HepG2 (cell line): Measurements from ENCODE around the gene PGA4. TPM values are rescaled to one million over a fixed set of nuclear protein-coding genes. Genes with fewer than 3 reads are reported as not detected.

Experiments used
- ATAC-seq: fragments of 200-7000 bp; cut with Tn5 transposase; 3 replicates; pipeline ENCODE4 v1.9.1; 2020; ENCODE audit warnings: mild to moderate bottlenecking, moderate library complexity
- BruUV-seq: library from RNA; stranded (reverse); fragments of 400-500 nt; replicated peaks from 2 replicates; lab custom pipeline; 2021; lab: Mats Ljungman, UMichigan
- CTCF ChIA-PET: fragments of 300-600 bp; formaldehyde crosslinking; extraction: SDS; loops from one replicate; lab custom pipeline; 2021; ENCODE audit warnings: low total read pairs, inconsistent platforms, low intra/inter-chr PET ratio; lab: Yijun Ruan, JAX
- POLR2A ChIA-PET: fragments of 350-600 bp; sonication (Branson Sonifier 250); formaldehyde crosslinking; loops from one replicate; lab custom pipeline; 2020; ENCODE audit warnings: antibody characterized with exemption, inconsistent platforms; lab: Yijun Ruan, JAX
- DNase-seq: peaks from one replicate; pipeline ENCODE4 v3.0.0-alpha.2; 2015; ENCODE audit warnings: low spot score
- FAIRE-seq: peaks from 3 replicates; lab custom pipeline; 2011; peaks lifted over from hg19 to GRCh38; lab: Jason Lieb, UNC
- H2AFZ ChIP-seq: one replicate; pipeline ENCODE4 v1.6.1; 2011; ENCODE audit warnings: low read length, inconsistent platforms
- H3K27ac ChIP-seq: fragments of 300-600 bp; 3 replicates; pipeline ENCODE4 v1.8.0; 2011; ENCODE audit warnings: mixed run types, mild to moderate bottlenecking, mixed read lengths, low read length, inconsistent platforms; ENCODE audit not compliant: insufficient read depth; ENCODE audit errors: extremely low read length
- H3K27me3 ChIP-seq, 2 experiments: fragments of 200-600 bp in 1 of 2; 2 replicates in 1 of 2; 3 replicates in 1 of 2; pipeline versions ENCODE4 v1.6.0 to v1.8.0; 2011; ENCODE audit warnings: low read length in 2 of 2, mild to moderate bottlenecking in 2 of 2, moderate library complexity in 2 of 2, inconsistent platforms in 1 of 2; ENCODE audit not compliant: insufficient read depth in 2 of 2, control insufficient read depth in 1 of 2
- H3K36me3 ChIP-seq, 2 experiments: fragments of 200-600 bp in 1 of 2; replicated peaks in 1 of 2; 2 replicates in 1 of 2; 3 replicates in 1 of 2; pipeline versions ENCODE4 v1.5.1 to v1.8.0; 2011; ENCODE audit warnings: low read length in 2 of 2, inconsistent platforms in 1 of 2; ENCODE audit not compliant: insufficient read depth in 2 of 2, control insufficient read depth in 1 of 2
- H3K4me1 ChIP-seq: 2 replicates; pipeline ENCODE4 v1.5.1; 2012; ENCODE audit warnings: low read length, inconsistent platforms; ENCODE audit not compliant: insufficient read depth
- H3K4me2 ChIP-seq: 2 replicates; pipeline ENCODE4 v1.6.0; 2011; ENCODE audit warnings: low read depth, low read length, inconsistent platforms
- H3K4me3 ChIP-seq, 3 experiments: fragments of 200-600 bp in 1 of 3; sonication (generic), shearing (Covaris generic) in 1 of 3; replicated peaks in 1 of 3; 2 replicates each; pipeline ENCODE4 v1.5.1; 2011 to 2016; ENCODE audit warnings: low read length in 3 of 3, inconsistent platforms in 2 of 3, low read depth in 2 of 3, mild to moderate bottlenecking in 2 of 3, control low read depth in 1 of 3, mixed read lengths in 1 of 3; ENCODE audit not compliant: insufficient read depth in 1 of 3
- H3K79me2 ChIP-seq: one replicate; pipeline ENCODE4 v1.6.1; 2011; ENCODE audit warnings: low read length, inconsistent platforms; ENCODE audit not compliant: insufficient read depth
- H3K9ac ChIP-seq: 2 replicates; pipeline ENCODE4 v1.6.0; 2011; ENCODE audit warnings: mild to moderate bottlenecking, low read depth, low read length, inconsistent platforms; ENCODE audit not compliant: insufficient read depth
- H3K9me3 ChIP-seq: 2 replicates; pipeline ENCODE4 v1.5.1; 2012; ENCODE audit warnings: mild to moderate bottlenecking, low read length
- H4K20me1 ChIP-seq: 2 replicates; pipeline ENCODE4 v1.6.0; 2011; ENCODE audit warnings: inconsistent platforms, mild to moderate bottlenecking, low read length, moderate library complexity; ENCODE audit not compliant: insufficient read depth
- ESRRA ChIP-seq: sonication (generic); formaldehyde crosslinking; IDR thresholded peaks from 2 replicates; pipeline ENCODE4 v1.5.1; 2020; ENCODE audit warnings: mild to moderate bottlenecking, low read depth, missing genetic modification reagents
- FOXC1 ChIP-seq: sonication (generic); formaldehyde crosslinking; IDR thresholded peaks from 2 replicates; pipeline ENCODE4 v1.8.0; 2022; ENCODE audit warnings: mild to moderate bottlenecking, missing genetic modification reagents, borderline replicate concordance
- HNF4A ChIP-seq: sonication (generic); formaldehyde crosslinking; IDR thresholded peaks from 2 replicates; pipeline ENCODE4 v1.4.0; 2020; ENCODE audit warnings: missing genetic modification reagents
- KAT7 ChIP-seq: IDR thresholded peaks from 2 replicates; pipeline ENCODE4 v1.6.1; 2018; ENCODE audit warnings: borderline replicate concordance, missing compliant biosample characterization
- MBNL3 ChIP-seq: fragments of 250-450 bp; sonication (Bioruptor Pico); conservative IDR thresholded peaks from 2 replicates; pipeline ENCODE4 v1.8.0; 2022; ENCODE audit warnings: mild to moderate bottlenecking, inconsistent platforms
- NONO ChIP-seq, 2 experiments: fragments of 450-650 bp in 1 of 2; sonication (generic) in 1 of 2; formaldehyde crosslinking in 1 of 2; IDR thresholded peaks in 1 of 2; conservative IDR thresholded peaks in 1 of 2; 2 replicates each; pipeline versions ENCODE4 v1.6.1 to v1.8.0; 2017 to 2022; ENCODE audit warnings: mild to moderate bottlenecking in 1 of 2, missing genetic modification reagents in 1 of 2, moderate library complexity in 1 of 2
- RBAK ChIP-seq: sonication (generic); formaldehyde crosslinking; IDR thresholded peaks from 2 replicates; pipeline ENCODE4 v1.5.1; 2020; ENCODE audit warnings: mild to moderate bottlenecking, missing genetic modification reagents
- SMC3 ChIP-seq: IDR thresholded peaks from 2 replicates; pipeline ENCODE4 v1.6.1; 2011; ENCODE audit warnings: low read length, improper control_type of control experiment
- SSRP1 ChIP-seq: IDR thresholded peaks from 2 replicates; pipeline ENCODE4 v1.6.1; 2016; ENCODE audit warnings: control low read depth
- THYN1 ChIP-seq: sonication (generic); formaldehyde crosslinking; IDR thresholded peaks from 2 replicates; pipeline ENCODE4 v1.8.1; 2023; ENCODE audit warnings: low read depth, mild to moderate bottlenecking, moderate library complexity, missing genetic modification reagents, borderline replicate concordance
- ZNF12 ChIP-seq: sonication (generic); formaldehyde crosslinking; IDR thresholded peaks from 2 replicates; pipeline ENCODE4 v1.5.0; 2020; ENCODE audit warnings: missing genetic modification reagents
- ZNF224 ChIP-seq: sonication (generic); formaldehyde crosslinking; IDR thresholded peaks from 2 replicates; pipeline ENCODE4 v1.5.0; 2020; ENCODE audit warnings: mild to moderate bottlenecking, missing genetic modification reagents
- ZNF549 ChIP-seq: sonication (generic); formaldehyde crosslinking; IDR thresholded peaks from 2 replicates; pipeline ENCODE4 v1.5.0; 2020; ENCODE audit warnings: missing genetic modification reagents
- ZNF550 ChIP-seq: sonication (generic); formaldehyde crosslinking; IDR thresholded peaks from 2 replicates; pipeline ENCODE4 v1.4.0; 2020; ENCODE audit warnings: mild to moderate bottlenecking, missing genetic modification reagents, borderline replicate concordance
- ZNF607 ChIP-seq: sonication (generic); formaldehyde crosslinking; IDR thresholded peaks from 2 replicates; pipeline ENCODE4 v1.5.1; 2020; ENCODE audit warnings: missing genetic modification reagents, mild to moderate bottlenecking, borderline replicate concordance
- WGBS: methylation state at CpG from one replicate; pipeline ENCODE4 v1.1.6; 2017; ENCODE audit warnings: low lambda C conversion rate; 5-methylcytosine and 5-hydroxymethylcytosine counted together
- in situ Hi-C: cut with HindIII; loops from 2 replicates; pipeline ENCODE4 v1.10.0; 2017; ENCODE audit warnings: low pct_unique_long_range_greater_than_20kb; ENCODE audit not compliant: extremely low pct_ligation_motif_present
- intact Hi-C: fragments of 100-400 bp; cut with micrococcal nuclease; formaldehyde crosslinking; loops from one replicate; pipeline ENCODE4 v1.10.0; 2022; ENCODE audit not compliant: unreplicated experiment
- polyA plus RNA-seq, 8 experiments: library from polyadenylated mRNA; depleted of rRNA in 3 of 8; stranded (reverse) in 7 of 8; unstranded in 1 of 8; fragments of >200 nt; fragmentation: Illumina TruSeq in 4 of 8; extraction: Trizol in 4 of 8; gene quantifications; 2 replicates each; pipeline versions ENCODE4 v1.2.1 to v1.2.3, GENCODE V29; 2011 to 2016; ENCODE audit warnings: low read depth in 4 of 8, missing spikeins in 1 of 8, mixed read lengths in 1 of 8; ENCODE audit not compliant: insufficient read depth in 1 of 8
- total RNA-seq, 5 experiments: library from RNA; depleted of rRNA; stranded (reverse); fragments of >200 nt; fragmentation: Illumina TruSeq; extraction: Trizol; gene quantifications; 2 replicates each; pipeline ENCODE4 v1.2.3, GENCODE V29; 2016; ENCODE audit warnings: low read depth in 1 of 5
- TF ChIP-seq, protein P1 (sequence below): sonication (generic); formaldehyde crosslinking; IDR thresholded peaks from 2 replicates; pipeline ENCODE4 v1.9.0; 2021; ENCODE audit warnings: missing genetic modification reagents, borderline replicate concordance

PGA4 gene
- total and polyA plus RNA-seq, 2 of the 13 experiments (the other 11 are each of a cell fraction or from before 2014, with no cell fraction given): not detected

DNA sequence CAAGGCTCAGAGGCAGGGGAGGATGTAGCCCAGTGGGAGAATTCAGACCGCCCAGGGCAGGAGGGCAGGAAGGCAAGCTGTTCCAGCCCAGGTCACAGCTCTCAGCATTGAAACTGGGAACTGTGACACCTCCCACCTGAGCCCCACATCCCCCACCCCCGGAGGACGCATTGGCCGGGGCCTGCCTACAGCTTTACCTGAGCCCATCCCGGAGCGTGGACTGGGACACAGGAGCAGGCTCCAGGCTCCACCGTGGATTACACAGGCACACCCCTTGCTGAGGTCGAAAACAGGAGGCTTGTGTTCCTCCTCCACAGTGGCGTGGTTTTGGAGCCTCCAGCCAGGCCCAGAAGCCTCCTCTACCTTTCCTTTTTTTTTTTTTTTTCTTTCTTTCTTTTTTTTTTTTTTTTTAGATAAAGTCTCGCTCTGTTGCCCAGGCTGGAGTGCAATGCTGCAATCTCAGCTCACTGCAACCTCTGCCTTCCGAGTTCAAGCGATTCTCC, 27.9 kb upstream of the PGA4 start:
- ATAC-seq (no peak; the same call in 2 of the 3 replicates), FAIRE-seq (no peak)
- Histone ChIP-seq H3K9me3 (0 out of 2 replicates have a peak, but pooled peaks cover 6% of the 10 kb centered on the region), H2AFZ (no peak overlapping the region), H3K4me1 (no peaks in the 10 kb centered on the region), H4K20me1 (no peaks in the 10 kb centered on the region), H3K27ac (no peak overlapping the region), H3K36me3 (no peaks in the 10 kb centered on the region), H3K79me2 (no peaks in the 10 kb centered on the region), H3K27me3 (peaks cover 2 to 22% of the 10 kb centered on the region in 2 experiments; a peak in 1 of 5 replicates), H3K4me2 (no peak overlapping the region)
- BruUV-seq: no TSS peak
- POLR2A ChIA-PET: no interaction called here
- intact Hi-C loops: no loop called here
- in situ Hi-C loops: no loop called here
- TF ChIP-seq ZNF607: no peak
- TF ChIP-seq ZNF12 (CRISPR knock-in tag): no peak
- TF ChIP-seq RBAK: no peak
- TF ChIP-seq ESRRA (CRISPR knock-in tag): no peak
- TF ChIP-seq NONO (IDR thresholded peaks at IDR 0.05): no peak
- TF ChIP-seq NONO (CRISPR knock-in tag; conservative IDR thresholded peaks at IDR 0.05): no peak
- TF ChIP-seq ZNF550 (CRISPR knock-in tag): no peak
- TF ChIP-seq, protein P1, sequence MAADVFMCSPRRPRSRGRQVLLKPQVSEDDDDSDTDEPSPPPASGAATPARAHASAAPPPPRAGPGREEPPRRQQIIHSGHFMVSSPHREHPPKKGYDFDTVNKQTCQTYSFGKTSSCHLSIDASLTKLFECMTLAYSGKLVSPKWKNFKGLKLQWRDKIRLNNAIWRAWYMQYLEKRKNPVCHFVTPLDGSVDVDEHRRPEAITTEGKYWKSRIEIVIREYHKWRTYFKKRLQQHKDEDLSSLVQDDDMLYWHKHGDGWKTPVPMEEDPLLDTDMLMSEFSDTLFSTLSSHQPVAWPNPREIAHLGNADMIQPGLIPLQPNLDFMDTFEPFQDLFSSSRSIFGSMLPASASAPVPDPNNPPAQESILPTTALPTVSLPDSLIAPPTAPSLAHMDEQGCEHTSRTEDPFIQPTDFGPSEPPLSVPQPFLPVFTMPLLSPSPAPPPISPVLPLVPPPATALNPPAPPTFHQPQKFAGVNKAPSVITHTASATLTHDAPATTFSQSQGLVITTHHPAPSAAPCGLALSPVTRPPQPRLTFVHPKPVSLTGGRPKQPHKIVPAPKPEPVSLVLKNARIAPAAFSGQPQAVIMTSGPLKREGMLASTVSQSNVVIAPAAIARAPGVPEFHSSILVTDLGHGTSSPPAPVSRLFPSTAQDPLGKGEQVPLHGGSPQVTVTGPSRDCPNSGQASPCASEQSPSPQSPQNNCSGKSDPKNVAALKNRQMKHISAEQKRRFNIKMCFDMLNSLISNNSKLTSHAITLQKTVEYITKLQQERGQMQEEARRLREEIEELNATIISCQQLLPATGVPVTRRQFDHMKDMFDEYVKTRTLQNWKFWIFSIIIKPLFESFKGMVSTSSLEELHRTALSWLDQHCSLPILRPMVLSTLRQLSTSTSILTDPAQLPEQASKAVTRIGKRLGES: no peak
- no peak for TF ChIP-seq MBNL3 (CRISPR knock-in tag)
- no peak for TF ChIP-seq FOXC1 (CRISPR knock-in tag)
- no peak for TF ChIP-seq THYN1 (CRISPR knock-in tag)
- no peak for TF ChIP-seq SMC3
- no peak for TF ChIP-seq ZNF224 (CRISPR knock-in tag)
- no peak for TF ChIP-seq HNF4A (CRISPR knock-in tag)
- no peak for TF ChIP-seq KAT7 (CRISPR knock-in tag)
- TF ChIP-seq ZNF549 (CRISPR knock-in tag): no peak
- no peak for TF ChIP-seq SSRP1 (CRISPR knock-in tag)
- TF ChIP-seq, all 625 proteins: peak for 0
- DNase-seq: no peak
- H3K9ac ChIP-seq: no peak overlapping the region
- WGBS: 19% methylated on average over 8 of the region's 12 CpGs
- H3K4me3 ChIP-seq: no peak overlapping the region
- CTCF ChIA-PET: no interaction called here
